HG03159 (cell line): ENCODE measurements around the gene TARS2.

Experiments
- ATAC-seq: cut with Tn5 transposase; IDR thresholded peaks from one replicate; pipeline ENCODE4 v1.9.1; 2021; ENCODE audit warnings: mild to moderate bottlenecking, moderate library complexity; ENCODE audit not compliant: unreplicated experiment

TARS2 gene

DNA sequence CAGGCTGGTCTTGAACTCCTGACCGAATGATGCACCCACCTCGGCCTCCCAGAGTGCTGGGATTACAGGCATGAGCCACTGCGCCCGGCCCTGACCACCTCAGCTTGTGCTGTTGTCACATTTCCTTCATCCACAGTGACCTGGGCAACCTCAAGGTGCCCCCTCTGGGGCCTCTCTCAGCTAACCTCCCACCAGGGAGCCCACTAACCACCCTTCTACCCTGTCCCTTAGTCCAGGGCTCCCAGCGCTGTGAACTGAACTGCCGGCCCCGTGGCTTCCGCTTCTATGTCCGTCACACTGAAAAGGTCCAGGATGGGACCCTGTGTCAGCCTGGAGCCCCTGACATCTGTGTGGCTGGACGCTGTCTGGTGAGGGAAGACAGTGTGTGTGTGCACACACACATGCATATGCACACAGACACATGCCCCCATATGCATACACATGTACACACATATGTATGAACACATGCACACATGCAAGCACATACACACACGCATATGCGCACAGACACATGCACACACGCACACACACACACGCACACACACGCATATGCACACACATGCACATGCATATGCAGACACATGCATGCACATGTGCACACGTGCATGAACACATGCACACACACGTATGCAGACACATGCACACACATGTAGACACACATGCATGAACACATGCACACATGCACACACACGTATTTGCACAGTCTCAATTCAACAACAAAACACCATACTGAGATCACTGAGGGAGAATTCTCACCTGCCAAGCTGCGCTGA, 68.2 kb downstream of the TARS2 start:
- no peak for ATAC-seq

DNA sequence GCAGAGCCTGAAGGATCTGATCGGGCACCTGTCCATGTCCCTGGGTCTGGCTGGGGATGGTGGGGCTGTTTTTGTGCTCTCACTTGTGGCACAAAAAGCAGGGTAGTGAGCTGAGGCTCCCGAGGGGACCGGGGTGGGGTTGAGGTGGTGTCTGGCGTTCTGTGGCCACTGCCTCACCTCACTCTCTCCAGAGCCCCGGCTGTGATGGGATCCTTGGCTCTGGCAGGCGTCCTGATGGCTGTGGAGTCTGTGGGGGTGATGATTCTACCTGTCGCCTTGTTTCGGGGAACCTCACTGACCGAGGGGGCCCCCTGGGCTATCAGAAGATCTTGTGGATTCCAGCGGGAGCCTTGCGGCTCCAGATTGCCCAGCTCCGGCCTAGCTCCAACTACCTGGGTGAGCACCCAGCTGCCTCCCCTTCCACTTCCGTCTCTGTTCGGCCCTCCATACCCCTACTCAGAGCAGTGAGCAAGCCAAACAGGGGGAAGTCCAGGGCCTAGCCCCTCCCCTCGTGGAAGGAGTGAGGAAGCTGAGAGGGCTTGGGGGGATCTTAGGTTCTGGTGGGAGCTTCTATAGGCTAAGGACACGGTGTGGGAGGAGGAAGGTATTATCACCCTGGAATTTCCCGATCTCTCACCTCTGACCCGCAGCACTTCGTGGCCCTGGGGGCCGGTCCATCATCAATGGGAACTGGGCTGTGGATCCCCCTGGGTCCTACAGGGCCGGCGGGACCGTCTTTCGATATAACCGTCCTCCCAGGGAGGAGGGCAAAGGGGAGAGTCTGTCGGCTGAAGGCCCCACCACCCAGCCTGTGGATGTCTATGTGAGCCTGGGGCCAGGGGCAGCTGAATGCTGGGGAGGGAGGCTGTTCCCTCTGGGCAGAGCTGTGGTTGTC, 69.0 kb downstream of the TARS2 start:
- no peak for ATAC-seq

DNA sequence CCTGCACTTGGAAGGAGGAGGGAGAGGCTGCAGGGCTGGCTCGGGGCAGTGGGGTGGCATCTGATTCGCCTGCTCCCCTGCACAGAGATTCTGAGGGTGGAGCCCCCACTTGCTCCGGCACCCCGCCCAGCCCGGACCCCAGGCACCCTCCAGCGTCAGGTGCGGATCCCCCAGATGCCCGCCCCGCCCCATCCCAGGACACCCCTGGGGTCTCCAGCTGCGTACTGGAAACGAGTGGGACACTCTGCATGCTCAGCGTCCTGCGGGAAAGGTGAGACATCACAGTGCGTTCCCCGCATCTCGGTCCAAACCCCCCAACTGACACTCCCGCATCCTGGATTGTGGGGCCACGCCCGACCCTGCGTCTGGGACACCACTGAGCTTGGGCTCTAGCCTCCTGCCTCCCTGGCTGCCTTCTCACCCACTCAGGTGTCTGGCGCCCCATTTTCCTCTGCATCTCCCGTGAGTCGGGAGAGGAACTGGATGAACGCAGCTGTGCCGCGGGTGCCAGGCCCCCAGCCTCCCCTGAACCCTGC, 69.9 kb downstream of the TARS2 start:
- no peak for ATAC-seq
